SKM-1 treated with dmso at 0.1 percent for 144 hours (cell line): ENCODE measurements around the gene GANAB.
"Not testable (repeated sequence)": the region's sequence is repeated elsewhere in the genome, so short reads cannot be mapped to it uniquely, and the experiment has no call there.

Experiments used
- DNase-seq: peaks from one replicate; lab custom pipeline; 2025; ENCODE audit not compliant: unreplicated experiment; lab: John Stamatoyannopoulos, UW

Gene GANAB

DNA sequence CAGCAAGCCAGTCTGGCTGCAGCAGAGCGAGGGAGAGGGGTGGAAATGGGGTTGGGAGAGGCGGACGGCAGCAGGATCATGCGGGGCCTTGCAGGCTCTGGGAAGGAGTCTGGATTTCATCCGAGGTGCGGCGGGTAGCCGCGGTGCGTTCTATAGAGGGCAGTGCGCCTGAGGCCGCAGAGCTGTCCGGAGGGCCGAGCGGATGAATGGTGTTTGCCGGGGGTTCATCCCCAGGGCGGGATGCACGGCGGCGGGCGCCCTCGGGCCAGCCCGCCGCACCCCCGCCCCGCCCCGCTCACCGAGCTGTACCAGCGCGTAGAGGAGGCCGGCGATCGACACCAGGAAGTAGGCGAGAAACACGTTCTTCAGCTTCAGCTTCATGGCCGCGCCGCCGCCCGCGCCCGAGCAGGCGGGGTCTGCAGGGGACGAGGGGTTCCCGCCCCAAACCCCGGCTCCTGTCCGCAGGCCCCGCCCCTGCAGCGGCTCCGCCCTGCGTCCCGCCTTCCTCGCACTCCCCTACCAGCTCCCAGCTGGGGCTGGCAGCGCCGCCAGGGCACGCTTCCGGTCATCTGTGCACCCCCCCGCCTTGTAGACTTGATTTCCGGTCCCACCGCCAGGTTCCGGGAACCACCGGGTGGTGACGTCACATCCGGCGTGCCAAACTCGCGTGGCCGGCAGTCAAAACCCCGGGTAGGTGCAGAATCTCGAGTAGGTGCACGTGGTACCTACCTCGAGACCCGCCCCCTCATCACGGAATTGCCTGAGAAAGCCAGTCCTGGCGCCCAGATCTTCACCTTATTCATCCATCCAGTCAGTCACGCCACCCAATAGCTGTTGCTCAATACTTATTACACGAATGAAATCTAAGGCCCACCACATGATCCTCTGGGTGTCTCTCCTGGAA lies 24.6 kb downstream of the GANAB start, which contains the start of gene B3GAT3:
B3GAT3 (minus strand) TSS at position 420 of the 904 bp plus-strand sequence; CDS start at position 381, 39 bp downstream.
- peak; percentile 96 for DNase-seq

DNA sequence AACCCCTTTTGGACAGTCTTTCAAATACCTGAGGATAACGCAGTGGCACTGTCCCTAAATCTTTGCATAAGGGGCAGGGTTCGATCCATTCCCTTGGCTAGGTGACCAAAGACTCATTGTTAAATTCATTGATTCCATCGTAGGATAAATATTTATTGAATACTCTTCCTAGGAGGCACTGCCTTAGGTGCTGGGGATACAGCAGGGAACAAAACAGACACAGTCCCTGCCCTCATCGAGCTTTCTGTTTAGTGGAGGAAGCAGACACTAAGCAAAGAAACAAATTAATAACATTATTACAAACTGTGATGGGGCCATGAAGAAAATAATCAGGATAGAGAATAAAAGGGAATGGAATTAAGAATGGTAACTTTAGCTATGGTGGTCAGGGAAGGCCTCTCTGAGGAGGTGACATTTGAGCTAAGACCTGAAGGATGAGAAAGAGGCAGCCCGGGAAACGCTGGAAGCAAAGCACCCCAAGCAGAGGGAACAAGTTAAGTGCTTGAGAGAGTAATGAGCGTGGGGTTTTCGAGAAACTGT lies 25.3 kb downstream of the GANAB start:
- no peak for DNase-seq

DNA sequence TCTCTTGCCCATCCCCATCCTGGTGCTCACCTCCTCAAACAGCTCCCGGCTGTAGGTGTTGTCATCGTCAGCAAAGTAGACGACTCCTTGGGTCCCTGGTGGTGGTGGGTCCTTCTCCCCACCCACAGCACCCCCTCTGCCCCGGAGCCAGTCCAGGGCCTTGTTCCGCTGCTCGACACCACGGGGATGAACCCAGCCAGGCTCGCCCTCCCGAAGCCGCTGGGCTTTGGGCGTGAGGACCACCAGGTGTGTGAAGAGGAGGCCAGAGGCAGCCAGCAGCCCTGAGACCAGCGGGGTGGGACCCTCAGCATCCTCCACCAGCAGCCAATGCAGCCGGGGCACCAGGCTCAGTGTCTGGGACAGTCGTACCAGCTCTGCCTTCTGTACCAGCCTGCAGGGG lies 29.5 kb downstream of the GANAB start:
- DNase-seq = not testable (repeated sequence)

DNA sequence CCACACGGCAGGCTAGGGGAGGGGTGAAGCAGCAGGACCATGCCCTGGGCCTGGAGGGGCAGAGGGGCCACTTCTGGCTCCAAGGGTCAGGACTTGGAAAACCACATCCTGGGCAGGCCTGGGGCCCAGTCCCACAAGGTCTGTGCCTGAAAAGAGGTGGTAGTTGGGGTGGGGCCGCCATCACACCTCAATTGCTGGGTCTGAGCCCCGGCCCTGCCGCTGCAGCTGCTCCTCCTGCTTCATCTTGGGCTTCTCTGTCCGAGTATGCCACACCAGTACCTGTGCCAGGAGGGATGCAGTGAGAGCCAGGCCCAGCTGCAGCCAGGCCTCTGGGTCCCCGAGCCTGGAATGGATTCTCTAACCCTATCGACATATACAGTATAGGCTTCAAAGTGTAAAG lies 30.9 kb downstream of the GANAB start:
- no peak for DNase-seq

DNA sequence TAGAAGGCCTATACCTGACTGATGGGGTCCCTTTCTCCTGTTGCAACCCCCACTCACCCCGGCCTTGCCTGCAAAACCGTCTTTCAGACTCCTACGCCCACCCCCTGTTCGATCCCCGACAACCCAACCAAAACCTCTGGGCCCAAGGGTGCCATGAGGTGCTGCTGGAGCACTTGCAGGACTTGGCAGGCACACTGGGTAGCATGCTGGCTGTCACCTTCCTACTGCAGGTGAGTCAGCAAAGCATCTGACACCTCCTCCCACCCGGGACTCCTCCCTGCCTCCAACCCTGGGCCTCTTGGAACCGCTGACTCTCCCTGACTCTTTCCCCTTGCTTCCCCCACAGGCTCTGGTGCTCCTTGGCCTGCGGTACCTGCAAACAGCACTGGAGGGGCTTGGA lies 32.1 kb downstream of the GANAB start:
- no peak for DNase-seq

DNA sequence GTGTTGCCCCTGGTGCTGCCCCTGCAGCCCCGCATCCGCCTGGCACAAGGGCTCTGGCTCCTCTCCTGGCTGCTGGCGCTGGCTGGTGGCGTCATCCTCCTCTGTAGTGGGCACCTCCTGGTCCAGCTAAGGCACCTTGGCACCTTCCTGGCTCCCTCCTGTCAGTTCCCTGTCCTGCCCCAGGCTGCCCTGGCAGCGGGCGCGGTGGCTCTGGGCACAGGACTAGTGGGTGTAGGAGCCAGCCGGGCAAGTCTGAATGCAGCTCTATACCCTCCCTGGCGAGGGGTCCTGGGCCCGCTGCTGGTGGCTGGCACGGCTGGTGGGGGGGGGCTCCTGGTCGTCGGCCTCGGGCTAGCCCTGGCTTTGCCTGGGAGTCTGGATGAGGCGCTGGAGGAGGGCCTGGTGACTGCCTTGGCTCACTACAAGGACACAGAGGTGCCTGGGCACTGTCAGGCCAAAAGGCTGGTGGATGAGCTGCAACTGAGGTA lies 33.1 kb downstream of the GANAB start:
- no peak for DNase-seq

DNA sequence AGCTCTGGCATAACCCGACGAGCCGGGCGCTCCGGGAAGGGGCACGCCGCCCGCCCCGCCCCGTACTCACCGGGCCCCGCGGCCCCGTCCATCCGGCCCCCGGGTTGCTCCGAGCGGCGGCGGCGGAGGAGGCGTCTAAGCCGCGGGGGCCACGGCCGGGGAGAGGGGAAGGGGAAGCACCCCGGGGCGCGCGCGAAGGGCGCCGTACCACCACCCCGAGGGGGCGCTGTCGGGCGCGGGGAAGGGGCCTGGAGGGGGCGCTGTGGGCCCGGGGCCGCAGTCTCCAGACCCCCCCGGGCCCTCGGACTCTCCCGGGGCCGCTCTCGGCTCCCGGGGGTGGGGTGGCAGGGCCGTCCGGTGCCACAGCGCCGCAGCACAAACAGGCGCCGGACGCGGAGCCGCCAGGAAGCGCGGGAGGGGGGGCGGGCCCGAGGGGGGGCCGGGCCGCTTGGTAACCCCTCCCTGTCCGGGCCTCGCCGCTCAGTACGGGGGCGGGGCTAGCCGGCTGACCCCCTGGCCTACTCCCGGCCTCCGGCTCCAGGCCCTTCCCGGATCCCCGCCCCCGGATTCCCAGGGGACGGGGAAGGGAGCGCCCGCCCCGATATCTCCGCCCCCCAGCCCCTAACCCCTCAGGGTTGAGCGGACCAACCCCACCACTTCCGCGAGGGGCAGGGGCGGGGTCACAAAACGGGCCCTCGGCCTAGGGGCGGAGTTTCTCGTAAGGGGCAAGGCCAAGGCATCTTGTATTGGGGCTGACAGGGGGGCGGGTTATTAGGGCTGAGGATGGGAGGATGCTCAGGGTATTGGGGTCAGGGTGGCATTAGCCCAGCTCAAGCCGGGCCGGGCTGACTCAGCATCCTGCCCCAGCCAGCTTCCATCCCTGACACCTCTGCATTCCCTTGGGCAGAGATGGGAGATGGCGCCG lies 33.8 kb downstream of the GANAB start, which contains the start of the genes EML3 and ROM1:
EML3 (minus strand) TSS at position 410 of the 925 bp plus-strand sequence; CDS start at position 92, 318 bp downstream.
ROM1 (plus strand) TSS at position 892 of the 925 bp plus-strand sequence; CDS start at position 917, 25 bp downstream.
- peak; percentile 67 for DNase-seq

DNA sequence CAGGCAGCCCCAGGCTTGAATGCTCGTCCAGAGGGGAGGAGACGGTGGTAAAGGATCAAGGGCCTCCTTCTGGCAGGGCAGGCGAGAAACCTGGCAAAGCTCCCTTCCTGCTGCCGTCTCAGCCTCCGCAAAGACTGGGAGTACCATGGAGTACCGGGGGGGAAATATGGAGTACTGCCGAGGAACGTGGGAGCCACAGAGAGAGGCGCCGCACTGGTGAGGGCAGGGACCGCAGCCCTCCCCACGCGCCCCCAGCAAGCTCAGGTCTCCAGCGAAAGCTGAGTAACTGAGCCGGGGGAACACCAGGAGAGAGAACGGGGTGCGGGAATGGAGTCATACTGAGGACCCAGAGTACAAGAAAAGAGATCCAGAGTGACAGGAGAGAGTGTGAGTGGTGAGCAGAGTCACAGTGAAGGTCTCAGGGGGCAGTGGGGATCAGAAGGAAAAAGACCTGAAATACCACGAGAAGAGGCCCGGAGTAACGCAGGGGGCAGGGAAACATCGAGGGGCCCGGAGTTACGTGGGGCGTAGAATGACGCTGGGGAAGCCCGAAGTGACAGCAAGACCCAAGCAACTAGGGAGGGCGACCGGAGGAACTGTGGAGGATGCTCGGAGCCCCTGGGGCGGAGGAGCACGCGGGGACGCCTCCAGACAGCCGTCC lies 34.6 kb downstream of the GANAB start:
- peak; percentile 55 for DNase-seq

DNA sequence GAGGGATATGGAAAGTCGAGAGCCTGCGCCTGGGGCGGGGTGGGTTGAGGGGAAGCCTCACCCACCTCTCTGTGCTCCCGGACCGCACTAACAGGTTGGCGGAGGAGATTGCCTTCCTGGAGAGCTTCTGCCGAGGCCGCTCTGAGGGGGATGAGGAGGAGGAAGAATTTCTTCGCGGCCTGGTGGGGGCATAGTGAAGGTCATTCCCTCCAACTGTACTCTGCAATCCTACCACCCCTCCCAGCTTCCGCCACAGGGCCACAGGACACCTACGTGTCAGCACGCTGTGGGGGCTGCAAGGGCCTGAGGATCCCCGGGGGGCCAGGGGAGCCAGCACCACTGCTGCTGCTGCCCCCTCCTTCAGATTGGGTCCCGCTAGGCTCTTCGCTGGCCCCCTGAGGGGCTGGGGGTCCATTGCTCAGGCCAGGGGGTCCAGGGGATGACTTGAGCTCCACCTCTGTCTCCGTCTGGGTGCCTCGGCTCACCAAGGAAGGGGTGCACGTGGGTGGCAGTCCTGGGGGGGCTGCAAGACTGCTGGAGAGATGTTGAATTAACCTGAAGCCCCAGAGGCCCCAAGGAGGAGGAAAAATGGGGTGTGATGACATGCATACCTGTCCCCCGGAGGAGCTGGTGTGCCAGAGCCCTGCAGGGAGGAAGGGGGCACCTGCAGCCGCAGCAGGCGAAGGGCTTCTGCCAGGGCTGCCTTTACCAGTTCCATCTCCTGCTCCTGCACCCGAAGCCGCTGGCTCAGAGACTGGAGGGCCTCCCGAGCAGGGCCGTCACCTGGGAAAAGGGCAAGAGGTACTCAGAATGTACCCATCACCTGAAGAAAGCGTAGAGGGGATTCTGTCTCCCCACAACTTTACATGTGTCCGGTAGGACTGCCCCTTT lies 35.4 kb downstream of the GANAB start:
- DNase-seq = no peak

DNA sequence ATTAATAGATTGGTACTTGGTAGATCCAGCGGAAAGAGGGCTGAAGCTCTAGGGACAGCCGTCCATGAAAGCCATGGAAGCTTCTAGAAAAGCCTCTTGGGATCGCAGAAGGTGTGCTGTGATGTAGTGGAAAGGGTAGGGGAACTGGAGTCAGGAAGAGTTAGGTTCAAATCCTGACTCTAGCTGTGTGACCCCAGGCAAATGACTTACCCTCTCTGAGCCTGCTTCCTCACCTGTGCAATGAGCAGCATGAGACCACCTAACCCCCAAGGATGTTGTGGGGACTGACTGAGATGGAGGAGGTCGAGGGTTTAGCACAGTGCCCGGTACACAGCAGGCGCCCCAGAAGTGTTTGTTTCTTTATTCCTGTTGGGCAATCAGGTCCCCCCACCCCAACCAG lies 36.0 kb downstream of the GANAB start:
- no peak for DNase-seq

DNA sequence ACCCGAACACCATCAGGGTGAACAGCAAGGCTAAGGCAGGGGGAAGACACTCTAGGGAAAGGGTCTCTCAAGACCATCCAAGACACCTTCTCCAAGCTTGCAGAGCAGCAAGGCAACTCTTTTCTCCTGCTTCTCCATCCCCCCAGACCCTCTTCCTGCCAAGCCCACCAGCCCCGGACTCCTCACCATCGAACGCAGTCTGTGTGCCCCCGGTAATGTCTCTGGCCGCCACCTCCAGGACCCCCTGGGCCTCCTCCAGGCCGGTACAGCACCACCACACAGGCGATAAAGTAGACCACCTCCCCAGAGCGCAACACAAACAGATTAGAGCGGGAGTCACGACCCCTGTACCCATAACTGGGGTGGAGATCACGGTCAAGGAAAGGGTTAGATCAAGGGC lies 37.6 kb downstream of the GANAB start:
- DNase-seq = no peak

DNA sequence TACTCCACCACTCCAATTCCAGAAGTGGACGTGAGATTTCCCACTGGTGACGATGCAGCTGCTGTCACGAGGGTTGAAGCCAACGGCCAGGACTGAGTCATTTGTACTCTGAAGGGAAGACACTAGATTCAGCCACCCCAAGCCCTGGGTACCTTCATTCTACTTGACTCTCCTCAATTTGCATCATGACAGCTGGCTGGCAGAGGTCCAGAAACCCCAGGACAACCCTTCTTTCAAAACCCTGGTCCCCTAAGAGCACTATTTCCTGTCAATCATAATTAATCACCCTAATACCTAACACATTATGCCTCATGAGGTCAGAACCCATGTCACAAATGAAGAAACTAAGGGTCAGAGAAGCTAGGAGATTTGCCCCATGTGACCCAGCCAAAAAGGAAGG lies 38.7 kb downstream of the GANAB start:
- no peak for DNase-seq

DNA sequence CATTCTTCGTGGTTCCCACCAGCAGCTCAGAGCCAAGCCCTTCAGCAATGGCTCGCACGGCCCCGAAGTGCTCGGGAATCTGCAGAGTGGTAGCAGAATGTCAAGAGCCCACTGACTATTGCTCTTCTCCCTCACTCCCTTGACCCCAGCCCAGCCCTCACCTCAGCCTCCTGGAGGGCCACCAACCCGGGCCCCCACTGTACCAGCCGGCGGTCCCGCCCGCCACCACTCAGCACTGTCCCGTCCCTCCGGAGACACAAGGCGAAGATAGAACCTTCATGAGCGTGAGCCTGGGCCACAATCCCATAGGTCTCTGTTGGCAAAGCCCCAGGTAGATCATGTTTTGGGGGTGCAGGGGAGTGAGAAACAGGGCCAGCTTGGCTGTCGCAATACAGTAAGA lies 40.5 kb downstream of the GANAB start:
- DNase-seq = no peak

DNA sequence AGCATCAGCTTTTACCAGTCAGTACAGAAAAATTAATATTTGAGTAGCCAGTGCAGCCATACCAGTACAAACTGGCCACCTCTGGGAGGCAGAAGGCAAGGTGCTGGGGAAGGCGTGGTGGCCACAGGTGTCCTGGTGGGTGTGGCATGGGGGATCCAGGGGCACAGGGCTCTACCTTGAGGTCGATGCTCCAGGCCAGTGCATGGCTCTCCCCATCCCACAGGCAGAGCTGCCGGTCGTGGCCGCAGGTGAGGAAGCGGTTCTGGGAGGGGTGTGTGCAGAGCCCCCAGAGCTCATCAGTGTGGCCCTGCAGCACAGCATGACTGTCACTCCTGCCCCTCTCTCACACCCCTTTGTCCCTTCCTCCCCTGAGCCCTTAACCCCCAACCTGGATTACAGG lies 40.9 kb downstream of the GANAB start:
- no peak for DNase-seq

DNA sequence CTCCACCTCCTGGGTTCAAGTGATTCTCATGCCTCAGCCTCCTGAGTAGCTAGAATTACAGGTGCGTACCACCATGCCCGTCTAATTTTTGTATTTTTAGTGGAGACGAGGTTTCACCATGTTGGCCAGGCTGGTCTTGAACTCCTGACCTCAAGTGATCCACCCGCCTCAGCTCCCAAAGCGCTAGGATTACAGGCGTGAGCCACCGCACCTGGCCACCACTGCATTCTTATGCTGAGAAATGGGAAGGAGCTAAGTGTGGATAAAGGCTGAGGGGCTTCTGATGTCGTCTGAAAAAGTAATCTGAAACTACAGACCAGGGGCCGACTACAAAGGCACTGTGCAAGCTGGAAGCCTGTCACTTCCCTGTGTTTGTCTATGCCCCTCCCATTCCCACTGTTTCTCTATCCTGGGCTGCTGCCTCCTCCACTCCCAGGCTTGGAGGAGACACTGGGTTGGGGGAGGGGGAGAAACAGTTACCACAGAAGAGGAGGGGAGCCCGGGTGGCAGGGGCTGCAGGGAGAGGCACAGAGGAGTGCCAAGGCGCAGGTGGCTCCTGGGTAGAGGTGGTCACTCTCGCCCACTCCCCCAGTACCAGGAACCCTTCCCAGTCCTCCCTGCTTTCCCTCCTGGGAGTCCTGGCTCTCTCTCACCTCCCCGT lies 41.8 kb downstream of the GANAB start:
- no peak for DNase-seq

DNA sequence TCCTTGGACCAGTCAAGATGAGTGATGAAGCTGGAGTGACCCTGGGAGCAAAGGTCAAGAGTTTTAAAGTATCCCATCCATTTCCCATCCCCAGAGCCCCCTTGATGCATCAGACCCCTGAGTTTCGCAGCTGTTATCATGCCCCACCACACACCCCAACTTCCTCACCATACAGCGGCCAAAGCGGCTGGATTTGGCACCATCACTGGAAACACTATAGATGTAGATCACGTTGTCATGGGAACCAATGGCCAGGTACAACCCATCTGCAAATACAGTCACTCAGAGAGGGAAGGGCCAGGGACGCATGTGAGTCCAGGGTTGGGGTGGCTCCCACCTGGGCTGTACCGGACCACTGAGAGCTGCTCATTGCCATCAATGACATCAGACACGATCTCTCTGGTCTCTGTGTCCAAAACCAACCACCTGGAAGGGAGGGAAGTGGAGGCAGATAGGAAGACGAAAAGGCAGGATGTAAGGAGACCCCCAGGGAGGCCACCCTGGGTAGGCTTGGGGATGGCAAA lies 42.6 kb downstream of the GANAB start:
- no peak for DNase-seq

DNA sequence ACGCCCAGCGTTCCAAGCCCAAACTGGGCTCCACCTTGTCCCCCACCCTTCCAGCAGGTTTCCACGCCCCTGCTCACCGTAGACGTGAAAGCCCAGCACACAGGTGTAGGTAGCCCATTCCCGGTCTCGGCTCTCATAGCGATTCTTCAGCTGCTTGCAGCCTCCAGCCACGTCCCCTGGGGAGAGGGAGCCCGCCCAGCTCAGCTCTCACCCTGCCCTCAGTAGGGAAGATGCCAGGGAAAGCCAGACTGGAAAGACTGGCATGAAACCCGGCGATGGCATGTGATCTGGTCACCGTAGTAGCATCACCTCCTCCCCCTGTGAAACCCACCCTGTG lies 43.4 kb downstream of the GANAB start:
- no peak for DNase-seq

DNA sequence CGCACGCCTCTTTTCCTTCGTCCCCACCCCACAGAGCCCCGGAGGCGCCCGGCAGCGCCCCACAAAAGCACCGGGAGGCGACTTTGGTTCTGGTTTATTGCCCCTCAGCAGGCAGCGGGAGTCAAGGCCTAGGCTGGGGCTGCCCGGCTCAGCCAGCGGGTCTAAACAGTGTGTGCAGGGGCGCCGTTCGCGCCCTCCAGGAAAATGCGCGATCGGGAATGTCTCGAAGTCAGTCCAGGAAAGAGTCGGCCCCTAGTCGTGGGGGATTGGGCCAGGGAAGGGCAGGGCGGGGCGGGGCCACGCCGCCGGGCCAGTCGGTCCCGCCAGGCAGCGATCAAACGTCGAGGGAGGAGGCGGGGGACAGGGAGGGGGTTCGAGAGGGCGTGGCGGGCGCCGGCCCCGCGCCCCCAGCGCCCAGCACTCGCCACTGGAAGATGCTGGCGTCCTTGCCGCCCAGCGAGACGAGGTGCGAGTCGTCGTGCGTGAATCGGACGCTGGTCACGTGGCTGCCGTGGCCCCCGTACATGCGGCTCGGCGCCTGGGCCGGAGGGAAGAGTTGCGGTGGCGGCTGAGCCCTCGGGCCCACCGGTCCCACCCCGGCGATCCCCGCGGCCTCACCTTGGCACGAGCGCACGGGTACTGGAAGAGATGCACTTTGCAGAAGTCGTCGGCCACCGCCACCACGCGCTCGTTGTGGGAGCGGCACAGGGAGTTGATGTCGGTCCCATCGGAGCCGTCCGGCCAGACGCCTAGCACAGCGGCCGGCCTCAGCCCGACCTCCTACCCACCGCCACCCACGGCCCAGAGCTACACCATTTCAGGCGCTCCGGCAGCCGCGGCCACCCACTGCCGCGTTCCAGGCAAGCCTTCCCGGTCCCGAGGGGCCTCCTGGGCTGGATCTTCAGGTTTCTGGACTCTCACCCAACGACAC lies 44.0 kb downstream of the GANAB start:
- no peak for DNase-seq
